Kidney epithelial cell (primary cell): Measurements from ENCODE around the gene PRX. TPM values are rescaled to one million over a fixed set of nuclear protein-coding genes. Genes with fewer than 3 reads are reported as not detected.

ENCODE experiments used
- DNase-seq: peaks from one replicate; pipeline ENCODE4 v3.0.0-alpha.2; 2010; ENCODE audit warnings: low read depth
- H3K27me3 ChIP-seq: 2 replicates; pipeline ENCODE4 v1.6.0; 2011; ENCODE audit warnings: low read length; ENCODE audit not compliant: control insufficient read depth, insufficient read depth
- H3K36me3 ChIP-seq: 2 replicates; pipeline ENCODE4 v1.5.1; 2011; ENCODE audit warnings: low read length; ENCODE audit not compliant: control insufficient read depth, insufficient read depth
- H3K4me3 ChIP-seq: 2 replicates; pipeline ENCODE4 v1.5.1; 2011; ENCODE audit warnings: low read depth, mild to moderate bottlenecking, control low read depth, low read length
- total RNA-seq: library from RNA; depleted of rRNA; stranded (reverse); fragments of >200 nt; gene quantifications from 2 replicates; pipeline ENCODE4 v1.2.3, GENCODE V29; 2015
- TF ChIP-seq, protein P1 (sequence below): IDR thresholded peaks from 2 replicates; pipeline ENCODE4 v1.5.1; 2011; ENCODE audit warnings: mild to moderate bottlenecking, moderate library complexity, low read length, control low read depth, inconsistent platforms; ENCODE audit not compliant: insufficient read depth, poor library complexity, severe bottlenecking

The PRX gene
- total RNA-seq, 1 donor from 2014 or later, result 2.7 TPM

DNA sequence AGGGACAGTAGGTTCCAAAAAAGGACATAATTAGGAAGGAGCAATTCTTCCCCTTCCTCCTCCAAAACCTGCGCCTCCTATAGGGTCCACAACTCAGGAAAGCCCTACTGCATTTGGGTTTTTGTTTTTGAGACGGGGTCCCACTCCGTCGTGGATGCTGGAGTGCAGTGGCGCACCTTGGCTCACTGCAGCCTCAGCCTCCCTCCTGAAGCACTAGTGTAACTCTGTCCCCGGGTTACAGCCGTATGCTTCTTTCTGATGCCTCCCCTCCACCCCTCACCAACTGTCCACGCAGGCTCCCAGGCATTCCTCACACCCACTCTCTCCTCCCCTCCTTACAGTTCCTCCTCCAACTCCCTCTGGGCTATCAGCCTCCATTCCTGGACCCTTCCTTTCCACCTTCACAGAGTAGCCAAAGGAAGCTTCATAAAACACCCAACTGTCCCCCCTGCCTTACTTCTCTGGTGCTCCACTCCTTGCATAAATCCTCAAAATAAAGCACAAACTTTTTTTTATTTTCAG, 33.1 kb upstream of the PRX start:
- TF ChIP-seq, protein P1, sequence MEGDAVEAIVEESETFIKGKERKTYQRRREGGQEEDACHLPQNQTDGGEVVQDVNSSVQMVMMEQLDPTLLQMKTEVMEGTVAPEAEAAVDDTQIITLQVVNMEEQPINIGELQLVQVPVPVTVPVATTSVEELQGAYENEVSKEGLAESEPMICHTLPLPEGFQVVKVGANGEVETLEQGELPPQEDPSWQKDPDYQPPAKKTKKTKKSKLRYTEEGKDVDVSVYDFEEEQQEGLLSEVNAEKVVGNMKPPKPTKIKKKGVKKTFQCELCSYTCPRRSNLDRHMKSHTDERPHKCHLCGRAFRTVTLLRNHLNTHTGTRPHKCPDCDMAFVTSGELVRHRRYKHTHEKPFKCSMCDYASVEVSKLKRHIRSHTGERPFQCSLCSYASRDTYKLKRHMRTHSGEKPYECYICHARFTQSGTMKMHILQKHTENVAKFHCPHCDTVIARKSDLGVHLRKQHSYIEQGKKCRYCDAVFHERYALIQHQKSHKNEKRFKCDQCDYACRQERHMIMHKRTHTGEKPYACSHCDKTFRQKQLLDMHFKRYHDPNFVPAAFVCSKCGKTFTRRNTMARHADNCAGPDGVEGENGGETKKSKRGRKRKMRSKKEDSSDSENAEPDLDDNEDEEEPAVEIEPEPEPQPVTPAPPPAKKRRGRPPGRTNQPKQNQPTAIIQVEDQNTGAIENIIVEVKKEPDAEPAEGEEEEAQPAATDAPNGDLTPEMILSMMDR, result no peak
- no peak overlapping the region for H3K4me3 ChIP-seq
- no peaks in the 10 kb centered on the region for H3K27me3 ChIP-seq
- DNase-seq, result no peak
- H3K36me3 ChIP-seq, result peaks cover 1% of the 10 kb centered on the region

DNA sequence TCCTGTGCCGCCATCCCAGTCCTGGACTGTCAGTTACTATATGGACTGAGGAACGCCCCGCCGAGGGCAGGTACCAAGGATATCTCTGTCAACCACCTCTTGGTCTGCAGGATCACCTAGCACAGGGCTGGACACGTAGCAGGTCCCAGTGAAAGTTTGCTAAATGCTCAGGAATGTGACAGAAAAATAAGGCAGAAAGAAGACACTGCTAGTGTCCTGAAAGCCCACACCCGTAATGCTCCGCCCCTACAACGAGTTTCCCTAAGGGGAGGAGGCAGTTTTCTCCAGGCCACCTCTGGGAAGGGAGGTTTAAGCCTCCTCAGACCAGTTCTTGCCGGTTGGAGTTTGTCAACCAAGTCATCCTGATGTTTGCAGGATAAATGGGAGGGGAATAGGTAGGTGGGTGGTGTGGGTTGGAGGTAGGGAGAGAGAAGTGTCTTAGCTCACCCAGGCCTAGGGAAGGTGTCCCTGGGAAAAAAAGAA, 32.6 kb upstream of the PRX start:
- H3K36me3 ChIP-seq, result peaks cover 1% of the 10 kb centered on the region
- DNase-seq, result no peak
- TF ChIP-seq, protein P1, result no peak
- no peaks in the 10 kb centered on the region for H3K27me3 ChIP-seq
- no peak overlapping the region for H3K4me3 ChIP-seq

DNA sequence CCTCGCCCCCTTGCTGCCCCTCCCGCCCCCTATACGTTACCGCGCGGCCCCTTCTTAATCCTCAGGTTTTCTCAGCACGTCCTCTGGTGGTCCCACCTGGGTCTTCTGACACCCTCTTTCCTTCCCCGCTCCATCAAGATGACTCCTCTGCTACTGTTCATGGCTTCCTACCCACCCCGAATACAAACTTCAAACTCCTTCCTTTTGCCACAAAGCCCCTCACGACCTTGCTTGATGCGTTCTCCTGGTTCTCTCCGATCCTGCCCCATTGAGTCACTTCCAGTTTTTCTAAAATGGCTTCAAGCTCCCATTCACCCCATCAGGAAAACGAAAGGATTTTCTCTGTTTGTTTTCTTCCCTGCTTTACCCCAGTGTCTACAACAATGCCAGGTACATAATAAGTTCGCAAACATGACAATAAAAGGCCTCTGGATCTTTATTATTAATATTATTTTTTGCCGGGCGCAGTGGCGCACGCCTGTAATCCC, 31.7 kb upstream of the PRX start:
- DNase-seq, result no peak
- Histone ChIP-seq H3K27me3 (no peaks in the 10 kb centered on the region), H3K36me3 (peaks cover 1% of the 10 kb centered on the region), H3K4me3 (peak overlapping the region; percentile 59)
- TF ChIP-seq, protein P1, result peak; percentile 22

DNA sequence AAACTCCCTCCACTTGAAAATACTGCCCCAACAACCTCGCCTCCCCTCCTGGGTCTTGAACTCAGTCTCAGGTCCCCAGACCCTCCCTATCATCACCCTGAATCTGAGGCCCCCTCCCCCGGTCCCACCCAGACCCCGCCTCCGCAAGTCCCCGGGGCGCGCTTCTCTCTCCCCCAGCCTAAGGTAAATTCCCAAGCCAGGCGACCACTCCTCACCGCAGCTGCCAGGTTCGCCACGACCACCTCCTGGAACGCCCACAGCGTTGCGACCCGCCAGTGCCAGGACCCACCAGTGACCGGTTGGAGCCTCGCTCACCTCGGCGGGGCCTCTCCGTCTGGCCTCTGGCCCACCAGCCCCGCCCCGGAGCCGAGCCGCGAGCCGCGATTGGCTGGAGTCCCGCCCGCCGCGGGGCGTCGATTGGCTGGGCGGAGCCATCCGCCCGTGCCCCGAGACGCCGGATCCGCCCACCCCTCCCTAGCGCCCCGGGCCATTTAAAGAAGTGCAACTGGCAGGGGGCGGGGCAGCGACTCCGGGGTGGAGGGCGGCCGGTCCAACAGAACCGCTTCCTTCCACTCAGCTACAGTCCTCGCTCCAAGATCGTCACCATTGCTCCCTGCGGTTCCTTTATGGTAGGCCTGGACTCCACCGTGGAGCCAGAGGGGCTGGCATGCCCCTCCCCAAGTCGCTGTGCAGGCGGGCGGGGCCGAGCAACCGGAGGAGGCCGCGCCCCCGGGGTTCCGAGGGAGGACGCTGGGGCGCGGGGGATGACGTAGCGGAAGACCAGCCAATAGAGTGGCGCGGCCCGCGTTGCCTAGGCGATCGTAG, 31.0 kb upstream of the PRX start, which contains the start of gene SERTAD3:
Gene SERTAD3, minus strand, starts transcription at position 336 of the 825 bp plus-strand sequence. CDS start 2,255 bp downstream, outside the sequence.
- Histone ChIP-seq H3K36me3 (peaks cover 1% of the 10 kb centered on the region), H3K4me3 (peak within 1 kb of the TSS; percentile 59), H3K27me3 (no peaks in the 10 kb centered on the region)
- TF ChIP-seq, protein P1, result no peak
- DNase-seq, result peak; percentile 56

DNA sequence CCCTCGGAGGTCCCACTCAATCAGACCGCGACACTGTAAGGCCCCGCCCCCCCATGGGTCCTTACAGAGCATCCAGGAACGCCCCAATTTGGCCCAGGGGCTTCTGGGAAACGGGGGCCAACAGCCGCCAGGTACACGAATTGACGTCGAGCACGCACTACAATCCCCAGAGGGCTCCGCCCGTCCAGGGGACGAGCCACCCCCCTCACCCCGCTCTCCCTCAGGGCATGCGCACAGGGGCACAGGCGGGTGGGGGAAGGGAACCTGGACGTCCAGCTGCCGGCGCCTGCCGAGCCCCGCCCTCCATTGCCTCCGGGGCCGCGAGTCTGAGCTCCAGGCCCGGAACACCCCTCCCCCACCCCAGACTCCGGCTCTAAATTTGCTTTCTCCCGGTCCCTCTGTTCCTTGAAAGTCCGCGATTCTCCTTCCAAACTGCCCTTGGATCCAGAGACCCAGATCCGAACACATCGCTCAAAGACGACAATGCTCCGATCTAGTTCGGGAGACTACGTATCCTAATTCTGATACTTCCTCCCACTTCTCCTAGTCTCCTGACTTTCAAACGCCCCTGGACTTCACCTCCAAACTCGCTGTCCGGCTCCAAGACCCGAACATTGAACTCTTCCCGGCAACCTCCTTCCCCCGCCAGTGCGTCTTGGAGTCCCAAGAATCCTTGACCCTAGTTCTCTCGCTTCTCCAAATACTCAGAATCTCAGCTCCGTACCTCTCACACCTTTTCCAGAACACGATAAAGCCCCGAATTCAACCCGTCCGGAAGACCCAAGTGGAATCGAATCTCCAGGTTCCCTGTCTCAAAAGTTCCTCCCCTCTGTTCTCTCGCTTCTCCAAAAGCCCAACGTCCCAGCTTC, 30.2 kb upstream of the PRX start:
- TF ChIP-seq, protein P1, result no peak
- H3K4me3 ChIP-seq, result peak overlapping the region; percentile 59
- H3K27me3 ChIP-seq, result no peaks in the 10 kb centered on the region
- peak; percentile 98 for DNase-seq
- peaks cover 1% of the 10 kb centered on the region for H3K36me3 ChIP-seq
